HG02763 (cell line): ENCODE measurements around the gene FMO3.

ENCODE experiments used
- ATAC-seq: cut with Tn5 transposase; IDR thresholded peaks from one replicate; pipeline ENCODE4 v1.9.1; 2021; ENCODE audit warnings: mild to moderate bottlenecking, moderate library complexity; ENCODE audit not compliant: unreplicated experiment

FMO3 gene

DNA sequence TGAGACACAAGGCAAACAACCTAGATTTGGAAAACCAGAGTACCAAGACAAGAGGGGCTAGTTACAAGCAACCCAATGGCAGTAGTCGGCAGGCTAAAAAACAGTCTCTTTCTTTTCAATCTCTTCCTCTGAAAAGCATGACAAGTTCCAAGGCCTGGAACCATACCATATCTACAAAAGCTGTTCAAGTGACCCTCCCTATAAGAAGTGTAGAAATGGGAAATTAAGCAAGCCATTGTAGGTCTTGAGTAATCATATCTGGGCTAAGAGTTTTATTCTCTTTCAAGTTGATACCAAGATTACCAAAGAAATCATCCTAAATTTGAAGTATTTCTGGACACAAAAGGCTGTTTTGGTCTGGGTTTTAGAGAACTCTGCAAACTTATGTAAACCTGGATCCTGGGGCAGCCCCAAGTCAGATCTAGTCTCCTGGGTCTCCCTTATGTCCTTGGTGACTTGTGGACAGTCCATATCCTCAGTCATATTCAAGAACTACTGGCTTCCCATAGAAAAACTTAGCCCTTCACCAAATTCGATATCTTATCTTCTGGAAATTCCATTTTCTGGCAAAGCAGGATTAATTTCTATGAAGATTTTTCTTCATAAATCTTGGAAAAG, 24.7 kb downstream of the FMO3 start:
- no peak for ATAC-seq

DNA sequence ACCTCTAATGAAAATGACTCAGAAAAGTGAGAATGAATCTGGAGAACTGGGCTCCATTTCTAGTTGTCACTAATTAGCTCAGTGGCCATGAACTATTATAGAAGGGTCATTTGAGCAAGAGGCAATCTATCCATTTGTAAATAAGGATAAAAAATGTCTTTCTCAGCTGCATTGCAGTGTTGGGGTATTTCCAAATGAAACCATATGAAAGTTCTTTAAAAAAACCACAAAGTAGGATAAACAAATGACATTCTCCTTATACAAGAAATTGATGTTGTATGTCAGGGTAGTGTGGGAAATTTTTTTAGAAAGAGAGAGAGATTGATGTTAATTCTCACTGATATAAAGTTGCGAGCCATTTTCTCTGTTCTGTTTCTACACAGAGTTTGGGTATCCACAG, 26.0 kb downstream of the FMO3 start:
- ATAC-seq = no peak

DNA sequence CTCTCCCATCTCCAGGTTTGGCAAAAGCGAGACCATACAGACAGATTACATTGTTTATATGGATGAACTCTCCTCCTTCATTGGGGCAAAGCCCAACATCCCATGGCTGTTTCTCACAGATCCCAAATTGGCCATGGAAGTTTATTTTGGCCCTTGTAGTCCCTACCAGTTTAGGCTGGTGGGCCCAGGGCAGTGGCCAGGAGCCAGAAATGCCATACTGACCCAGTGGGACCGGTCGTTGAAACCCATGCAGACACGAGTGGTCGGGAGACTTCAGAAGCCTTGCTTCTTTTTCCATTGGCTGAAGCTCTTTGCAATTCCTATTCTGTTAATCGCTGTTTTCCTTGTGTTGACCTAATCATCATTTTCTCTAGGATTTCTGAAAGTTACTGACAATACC, 26.4 kb downstream of the FMO3 start:
- ATAC-seq = no peak

DNA sequence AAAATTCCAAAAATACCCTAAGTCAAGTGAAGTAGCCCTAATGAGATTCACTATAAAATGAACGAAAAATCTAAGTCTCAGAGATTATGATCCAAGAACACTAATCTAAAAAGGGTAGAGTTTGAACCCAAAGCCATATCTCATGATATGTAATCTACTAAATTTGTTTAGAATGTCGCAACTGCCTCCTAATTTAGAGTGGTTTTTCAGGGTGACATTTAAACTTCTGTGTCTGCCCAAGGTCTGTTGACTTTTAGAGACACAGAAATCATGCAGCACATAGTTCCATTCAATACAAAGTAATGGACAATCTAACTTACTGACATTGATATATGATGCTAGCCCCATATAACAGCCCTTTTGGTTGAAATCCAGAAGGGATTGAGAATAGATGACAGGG, 28.9 kb downstream of the FMO3 start:
- ATAC-seq = no peak

DNA sequence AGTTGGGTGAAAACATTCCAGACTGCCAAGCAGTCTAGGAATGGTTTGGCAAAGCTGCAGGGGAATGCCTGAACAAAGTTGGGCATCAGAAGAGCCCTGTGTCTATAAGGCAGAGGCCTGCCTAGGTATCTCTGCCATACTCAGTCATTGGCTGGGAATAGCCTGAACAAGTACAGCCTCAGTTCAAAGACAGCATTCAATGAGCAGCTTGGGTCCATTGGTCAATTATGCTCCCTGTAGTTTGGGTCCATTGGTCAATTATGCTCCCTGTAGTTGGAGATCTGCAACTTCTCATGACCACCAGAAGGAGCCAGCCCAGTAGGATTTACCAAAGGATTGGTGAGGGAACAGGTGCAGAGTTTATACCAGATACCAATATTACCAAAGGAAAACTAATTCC, 31.6 kb downstream of the FMO3 start:
- no peak for ATAC-seq

DNA sequence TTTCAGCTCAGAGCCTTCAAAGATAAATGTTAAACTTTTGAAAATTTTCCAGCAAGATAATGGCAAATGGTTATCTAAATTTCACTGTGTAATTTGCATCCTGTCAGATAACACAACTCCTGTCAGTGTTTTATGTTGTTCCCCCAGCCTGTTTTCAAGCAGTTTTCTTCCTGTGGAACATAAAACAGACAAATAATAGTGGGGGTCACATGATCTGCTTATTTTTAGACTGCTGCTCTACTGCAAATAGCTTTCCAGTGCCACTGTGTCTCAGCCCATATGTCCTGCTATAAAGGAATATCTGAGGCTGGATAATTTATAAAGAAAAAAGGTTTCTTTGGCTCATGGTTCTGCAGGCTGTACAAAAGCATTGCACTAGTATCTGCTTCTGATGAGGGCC, 32.2 kb downstream of the FMO3 start:
- ATAC-seq = no peak

DNA sequence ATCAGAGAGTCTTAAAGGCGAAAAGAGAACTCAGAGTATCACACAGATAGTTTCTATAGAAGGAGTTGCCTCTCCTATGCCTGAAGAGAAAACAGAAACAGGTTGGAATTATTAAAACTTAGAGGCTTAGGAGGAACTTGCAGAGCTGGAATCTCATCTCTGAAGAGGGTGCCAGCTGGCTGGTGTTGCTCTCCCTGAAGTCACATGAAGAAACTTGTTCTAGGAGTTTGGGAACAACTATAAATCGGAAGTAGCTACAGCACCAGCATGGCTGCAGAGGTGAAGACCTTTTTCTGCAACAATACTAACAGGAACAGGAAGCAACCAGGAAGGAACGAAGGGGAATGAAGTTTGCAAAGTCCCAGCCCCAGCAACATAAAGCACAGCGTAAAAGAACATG, 35.8 kb downstream of the FMO3 start:
- no peak for ATAC-seq

DNA sequence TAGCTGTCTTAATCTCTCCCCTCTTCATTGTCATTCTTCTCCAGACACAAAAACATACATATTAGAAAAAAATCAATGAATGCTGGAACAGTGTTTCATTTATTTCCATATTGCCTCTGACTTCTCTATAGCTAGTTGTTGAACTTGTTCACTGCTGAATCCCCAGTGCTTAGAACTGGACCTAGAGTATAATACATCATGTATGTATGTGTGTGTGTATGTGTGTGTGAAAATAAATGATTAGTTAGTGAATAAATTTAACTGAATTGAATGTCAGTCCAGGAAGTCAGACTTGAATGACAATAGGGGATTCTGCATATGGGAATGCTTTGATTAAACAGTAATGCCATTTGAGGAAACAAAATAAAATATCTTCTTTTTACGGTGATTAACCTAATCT, 36.4 kb downstream of the FMO3 start:
- ATAC-seq = no peak

DNA sequence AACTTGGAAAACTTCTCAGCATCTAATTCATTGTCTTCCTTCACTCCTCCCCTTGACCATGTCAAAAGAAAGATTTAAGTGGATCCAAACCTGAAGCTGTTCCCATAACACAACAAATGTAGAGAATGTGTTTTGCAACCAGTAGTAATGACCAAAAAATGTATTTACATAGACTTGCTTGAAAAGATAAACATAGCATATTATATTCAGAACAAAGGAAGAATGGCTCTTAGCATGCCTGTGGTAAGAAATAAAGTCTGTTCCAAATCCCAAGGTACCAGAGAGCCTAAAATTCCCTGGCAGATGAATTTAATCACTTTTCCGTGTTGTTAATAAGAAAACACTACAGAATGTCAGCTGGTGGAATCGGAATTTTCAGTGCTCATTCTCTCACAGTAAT, 36.8 kb downstream of the FMO3 start:
- no peak for ATAC-seq

DNA sequence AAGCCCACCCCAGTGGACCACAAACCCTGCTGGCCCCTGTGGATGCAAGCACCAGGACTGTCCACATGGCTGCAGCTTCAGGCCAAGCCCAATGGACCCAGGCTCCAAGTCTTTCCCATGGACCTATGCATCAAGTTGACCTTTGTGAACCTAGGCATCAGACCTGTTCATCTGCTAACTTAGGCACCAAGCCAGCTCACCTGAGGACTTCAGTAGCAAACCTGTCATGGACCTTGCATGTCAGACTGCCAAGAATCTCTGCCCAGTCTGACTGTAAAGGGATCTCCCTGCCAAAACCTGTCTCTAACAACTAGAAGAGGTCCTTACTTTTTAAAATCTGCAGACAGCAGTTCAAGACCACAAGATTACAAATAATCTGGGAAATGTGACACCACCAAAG, 37.8 kb downstream of the FMO3 start:
- ATAC-seq = no peak

DNA sequence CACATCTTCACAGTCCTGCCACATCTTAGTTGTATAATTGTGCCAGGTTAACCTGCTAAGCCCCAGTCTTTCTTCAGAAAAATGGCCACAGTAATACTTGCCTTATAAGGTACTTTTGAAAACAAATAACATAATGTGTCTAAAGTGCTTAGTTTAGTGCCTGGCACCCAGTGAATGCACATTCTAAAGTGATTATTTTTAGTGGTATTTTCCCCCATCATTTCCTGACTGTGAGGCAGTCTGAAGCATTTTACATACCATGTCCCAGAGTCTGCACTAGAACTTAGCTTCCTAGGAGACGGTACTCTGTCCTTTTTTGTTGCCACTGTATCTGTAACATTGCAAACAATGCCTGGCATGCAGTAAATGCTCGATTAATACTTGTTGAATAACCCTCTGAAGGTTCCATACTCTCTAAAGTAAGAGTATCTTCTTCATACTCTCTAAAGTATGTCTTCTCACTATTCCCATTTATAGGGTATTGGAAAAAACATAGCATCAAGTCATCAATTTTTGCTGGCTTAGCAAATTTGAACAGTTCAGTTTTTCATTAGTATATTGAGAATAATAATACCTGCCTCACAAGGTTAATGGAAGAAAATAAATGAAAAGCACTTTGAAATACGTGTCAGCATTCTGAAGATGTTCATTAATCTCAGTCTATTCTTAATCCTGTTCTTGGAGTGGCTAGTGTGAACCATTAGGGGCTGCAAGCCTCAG, 43.7 kb downstream of the FMO3 start:
- ATAC-seq = no peak

DNA sequence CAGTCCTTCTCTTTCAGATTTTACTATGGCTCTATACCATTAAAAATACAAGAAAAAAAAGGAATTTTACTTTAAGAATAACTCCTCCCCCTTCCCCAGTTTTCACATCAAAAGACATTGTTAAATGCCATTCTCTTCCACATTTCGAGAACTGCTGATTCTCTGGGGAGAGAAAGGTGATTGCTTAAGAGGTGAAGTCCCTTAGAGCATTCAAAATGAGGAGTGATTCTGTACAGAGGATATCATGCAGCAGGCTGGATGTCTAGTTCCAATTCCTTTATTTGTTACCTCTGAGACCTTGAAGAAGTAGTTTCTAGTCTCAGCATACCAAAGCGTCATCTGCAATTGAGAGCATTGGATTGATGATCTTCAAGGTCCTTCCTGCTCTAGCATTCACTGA, 46.9 kb downstream of the FMO3 start:
- no peak for ATAC-seq

DNA sequence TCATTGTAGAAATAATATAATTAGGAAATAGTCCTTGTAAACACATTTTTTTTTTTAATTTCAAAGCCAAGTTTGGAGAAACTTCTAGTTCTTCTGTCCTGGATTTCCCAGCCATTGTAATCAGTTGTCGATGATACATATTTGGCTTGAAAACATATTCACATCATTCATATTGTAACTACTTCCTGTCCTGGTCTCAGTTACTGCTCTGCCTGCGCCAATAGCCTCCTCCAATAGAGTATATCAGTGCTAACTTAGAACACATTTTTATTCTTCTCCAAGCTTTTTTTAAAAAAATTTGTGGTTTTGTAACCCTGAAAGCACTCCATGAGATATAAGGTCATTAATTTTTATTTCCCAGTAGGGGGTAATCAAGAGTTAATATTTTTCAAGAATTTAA, 48.3 kb downstream of the FMO3 start:
- ATAC-seq = no peak

DNA sequence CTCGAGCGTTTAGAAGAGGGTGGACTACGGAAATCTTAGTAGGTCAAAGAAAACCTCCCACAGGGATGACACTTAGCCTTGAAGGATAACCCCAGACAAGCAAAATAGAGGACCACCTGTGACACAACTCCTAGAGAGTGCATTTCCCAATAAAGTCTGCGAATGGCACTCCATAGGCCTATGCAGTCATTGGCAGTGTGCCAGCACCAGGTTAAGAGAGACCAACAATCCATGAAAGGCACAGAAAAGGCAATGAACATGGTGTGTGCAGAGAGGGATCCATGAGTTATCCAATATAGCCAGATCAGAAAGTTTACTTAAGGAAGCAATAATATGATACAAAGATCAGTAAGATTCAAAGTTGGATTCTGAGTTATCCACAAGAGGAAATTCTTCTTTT, 49.2 kb downstream of the FMO3 start:
- no peak for ATAC-seq

DNA sequence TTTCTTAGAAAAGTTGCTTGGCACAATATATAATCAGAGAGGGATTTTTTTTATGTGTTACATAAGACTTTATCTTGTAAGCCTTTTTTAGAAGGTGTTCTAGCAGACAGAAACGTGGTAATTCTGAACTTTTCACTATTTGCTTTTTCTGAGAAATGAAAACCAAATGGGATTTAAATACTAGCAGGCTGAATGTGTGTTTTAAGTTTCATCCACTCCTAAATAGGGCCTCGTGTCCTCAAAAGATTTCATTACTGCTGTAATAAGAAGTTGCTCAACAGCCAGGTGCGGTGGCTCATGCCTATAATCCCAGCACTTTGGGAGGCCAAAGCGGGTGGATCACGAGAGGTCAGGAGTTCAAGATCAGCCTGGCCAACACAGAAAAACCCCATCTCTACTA, 49.7 kb downstream of the FMO3 start:
- ATAC-seq = no peak

DNA sequence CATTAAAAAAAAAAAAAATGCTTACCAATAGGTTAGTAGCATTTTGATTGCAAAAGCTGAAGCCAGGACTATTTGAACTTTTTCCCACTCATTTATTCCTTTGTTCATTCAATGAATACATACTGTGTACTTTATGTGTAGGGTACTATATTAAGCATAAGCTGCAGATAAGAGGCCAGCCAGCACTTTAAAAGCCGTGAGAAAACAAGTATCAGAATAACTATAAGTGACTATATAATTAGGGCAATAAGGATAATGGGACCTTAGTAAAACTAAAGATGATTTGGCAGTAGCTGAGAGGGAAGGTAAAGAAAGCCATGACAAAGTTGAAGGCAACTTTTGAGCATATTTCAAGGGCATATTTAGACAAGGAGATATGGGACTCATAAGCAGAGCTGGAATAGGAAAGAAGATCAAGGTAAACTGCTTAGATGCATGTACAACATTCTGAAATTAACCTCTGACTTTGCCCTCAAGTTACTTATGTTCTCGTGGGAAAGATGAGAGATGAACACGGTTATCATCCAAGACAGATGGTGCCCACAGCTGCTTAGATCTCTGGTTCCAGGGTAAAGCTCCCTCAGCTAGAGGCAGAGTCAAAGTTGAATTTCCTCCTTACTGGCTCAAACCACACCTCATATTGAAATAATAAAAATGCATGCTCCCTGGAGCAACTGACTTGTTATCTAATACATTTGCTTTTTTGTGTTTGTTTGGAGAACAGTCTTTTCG, 50.4 kb downstream of the FMO3 start:
- ATAC-seq = no peak

DNA sequence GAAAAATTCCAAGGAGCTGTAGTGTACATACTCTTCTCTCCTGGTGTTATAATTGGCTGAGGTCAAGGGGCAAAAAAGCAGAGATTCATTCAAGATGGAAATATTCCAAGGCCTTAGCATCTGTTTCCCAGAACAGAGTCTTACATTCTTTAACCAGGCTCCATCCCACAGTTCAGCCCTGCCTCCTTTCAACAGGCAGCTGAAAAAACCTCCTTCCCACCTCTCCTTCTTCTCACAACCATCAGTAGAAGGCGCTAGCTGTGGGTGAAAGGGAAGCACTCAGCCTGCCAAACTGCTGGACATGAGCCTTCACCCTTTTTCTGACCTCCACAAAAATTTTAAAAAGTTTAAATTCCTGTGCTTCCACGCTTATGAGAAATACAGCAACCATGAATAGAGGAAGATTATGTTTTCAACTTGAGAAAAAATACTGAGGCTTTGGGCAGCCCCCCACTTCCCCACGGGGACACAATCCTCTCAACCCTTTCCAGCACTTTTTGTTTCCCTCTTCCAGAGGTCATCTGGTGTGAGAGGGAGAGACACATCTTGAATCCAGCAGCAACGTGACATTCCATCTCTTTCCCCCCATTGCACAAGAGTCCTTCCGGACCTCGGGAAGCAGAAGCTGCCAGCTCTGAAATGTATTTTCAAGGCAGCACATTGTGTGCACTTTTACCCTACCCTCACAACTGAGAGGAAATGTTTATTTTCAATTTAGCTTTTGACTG, 51.1 kb downstream of the FMO3 start:
- no peak for ATAC-seq

DNA sequence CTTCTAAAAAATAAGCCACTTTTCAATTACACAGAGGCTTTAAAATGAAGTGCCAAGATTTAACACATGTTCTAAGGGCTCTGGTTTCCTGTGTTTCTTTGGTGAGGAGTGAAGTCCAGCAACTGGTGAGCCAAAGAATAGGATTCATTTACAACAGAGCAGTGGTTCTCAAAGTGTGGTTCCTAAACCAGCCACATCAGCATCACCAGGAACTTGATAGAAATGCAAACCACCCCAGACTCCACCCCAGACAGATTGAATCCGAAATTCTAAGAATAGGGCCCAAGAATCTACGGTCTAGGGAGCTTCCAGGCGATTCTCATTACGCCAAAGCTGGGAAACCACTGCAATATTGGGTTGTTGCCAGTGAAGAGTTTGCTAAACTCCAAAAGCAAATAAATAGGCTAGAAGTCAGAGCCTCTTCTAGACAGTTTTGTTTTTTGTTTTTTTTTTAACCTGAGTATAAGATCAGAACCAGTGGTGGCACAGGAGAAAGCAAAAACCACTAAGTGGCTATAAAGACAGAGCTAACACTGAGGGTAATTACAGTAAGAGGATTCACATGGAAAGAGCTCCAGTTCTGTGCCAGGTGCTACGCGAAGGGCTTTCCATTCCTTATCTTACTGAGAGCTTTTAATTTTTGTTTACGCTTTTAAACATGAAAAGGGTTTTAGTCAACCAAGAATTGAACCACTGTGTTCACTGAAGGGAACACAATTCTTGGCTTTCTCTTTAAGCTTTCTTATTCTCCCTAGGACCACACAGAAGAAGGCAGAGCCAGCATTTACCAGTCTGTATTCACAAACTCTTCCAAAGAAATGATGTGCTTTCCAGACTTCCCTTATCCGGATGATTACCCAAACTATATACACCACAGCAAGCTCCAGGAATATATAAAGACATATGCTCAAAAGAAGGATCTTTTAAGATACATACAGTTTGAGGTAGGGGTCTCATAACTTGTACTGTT, 52.0 kb downstream of the FMO3 start:
- no peak for ATAC-seq

DNA sequence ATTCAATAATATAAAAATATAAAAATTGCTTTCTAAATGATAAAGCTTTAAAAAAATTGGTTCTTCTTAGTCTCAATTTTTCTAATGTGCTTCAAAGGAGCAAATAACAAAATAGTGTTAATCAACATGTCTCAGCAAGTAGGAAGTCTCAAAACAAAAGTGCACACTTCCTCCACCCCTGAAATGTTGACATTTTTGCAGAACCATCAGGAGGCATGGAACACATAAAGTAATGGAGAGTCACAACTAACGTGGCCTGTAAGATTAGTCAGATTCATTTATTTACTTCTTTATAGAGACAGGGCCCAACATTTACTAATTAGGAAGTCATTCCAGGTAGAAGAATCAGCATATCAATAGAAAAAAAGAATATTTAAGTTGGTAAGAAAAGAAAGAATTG, 59.5 kb downstream of the FMO3 start:
- no peak for ATAC-seq

DNA sequence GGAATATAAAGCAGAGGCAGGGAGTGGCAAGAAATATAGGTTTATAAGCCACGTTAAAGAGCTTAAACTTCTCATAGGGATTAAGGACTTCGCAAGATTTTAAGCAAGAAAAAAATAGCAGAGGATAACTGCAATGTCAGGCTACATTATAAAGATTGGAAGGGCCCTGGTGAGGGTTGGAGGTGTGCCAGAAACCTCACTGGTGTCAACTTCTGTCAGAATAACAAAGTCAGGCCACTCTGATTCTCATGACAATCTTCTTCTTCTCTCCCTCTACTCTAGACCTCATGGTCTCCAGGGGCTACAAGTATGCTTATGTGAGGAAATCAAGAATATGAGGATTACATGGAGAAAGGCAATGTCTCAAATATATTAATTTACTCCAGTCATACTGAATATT, 61.8 kb downstream of the FMO3 start:
- no peak for ATAC-seq

DNA sequence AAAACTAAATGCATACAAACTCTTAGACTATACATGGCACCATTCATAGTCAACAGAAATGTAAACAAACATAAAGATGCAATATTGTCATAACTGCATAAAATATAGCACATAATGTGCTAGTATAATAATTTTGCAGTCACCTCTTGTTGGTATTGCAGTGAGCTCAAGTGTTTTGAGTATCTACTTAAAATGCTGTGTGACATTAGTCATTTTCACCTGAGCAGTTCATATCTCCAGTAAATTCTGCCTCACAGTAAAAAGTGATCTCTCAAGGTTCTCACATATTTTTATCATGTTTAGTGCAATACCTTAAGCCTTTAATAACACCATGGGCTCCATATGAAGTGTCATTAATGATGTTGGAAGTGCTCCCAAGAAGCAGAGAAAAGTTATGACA, 64.8 kb downstream of the FMO3 start:
- ATAC-seq = no peak
